Medulla oblongata (tissue), 1 donor: ENCODE measurements around the gene MIF.
"Not testable (repeated sequence)": the region's sequence is repeated elsewhere in the genome, so short reads cannot be mapped to it uniquely, and the experiment has no call there.

Source experiments
- DNase-seq: peaks from one replicate; pipeline ENCODE4 v3.0.0-alpha.2; 2015; ENCODE audit errors: extremely low spot score

Gene MIF

DNA sequence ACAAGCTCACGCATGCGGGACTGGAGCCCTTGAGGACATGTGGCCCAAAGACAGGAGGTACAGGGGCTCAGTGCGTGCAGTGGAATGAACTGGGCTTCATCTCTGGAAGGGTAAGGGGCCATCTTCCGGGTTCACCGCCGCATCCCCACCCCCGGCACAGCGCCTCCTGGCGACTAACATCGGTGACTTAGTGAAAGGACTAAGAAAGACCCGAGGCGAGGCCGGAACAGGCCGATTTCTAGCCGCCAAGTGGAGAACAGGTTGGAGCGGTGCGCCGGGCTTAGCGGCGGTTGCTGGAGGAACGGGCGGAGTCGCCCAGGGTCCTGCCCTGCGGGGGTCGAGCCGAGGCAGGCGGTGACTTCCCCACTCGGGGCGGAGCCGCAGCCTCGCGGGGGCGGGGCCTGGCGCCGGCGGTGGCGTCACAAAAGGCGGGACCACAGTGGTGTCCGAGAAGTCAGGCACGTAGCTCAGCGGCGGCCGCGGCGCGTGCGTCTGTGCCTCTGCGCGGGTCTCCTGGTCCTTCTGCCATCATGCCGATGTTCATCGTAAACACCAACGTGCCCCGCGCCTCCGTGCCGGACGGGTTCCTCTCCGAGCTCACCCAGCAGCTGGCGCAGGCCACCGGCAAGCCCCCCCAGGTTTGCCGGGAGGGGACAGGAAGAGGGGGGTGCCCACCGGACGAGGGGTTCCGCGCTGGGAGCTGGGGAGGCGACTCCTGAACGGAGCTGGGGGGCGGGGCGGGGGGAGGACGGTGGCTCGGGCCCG is at the start of gene MIF:
MIF (plus strand) TSS at position 439 of the 765 bp plus-strand sequence; CDS start at position 531, 92 bp downstream.
- DNase-seq, result peak; percentile 94

DNA sequence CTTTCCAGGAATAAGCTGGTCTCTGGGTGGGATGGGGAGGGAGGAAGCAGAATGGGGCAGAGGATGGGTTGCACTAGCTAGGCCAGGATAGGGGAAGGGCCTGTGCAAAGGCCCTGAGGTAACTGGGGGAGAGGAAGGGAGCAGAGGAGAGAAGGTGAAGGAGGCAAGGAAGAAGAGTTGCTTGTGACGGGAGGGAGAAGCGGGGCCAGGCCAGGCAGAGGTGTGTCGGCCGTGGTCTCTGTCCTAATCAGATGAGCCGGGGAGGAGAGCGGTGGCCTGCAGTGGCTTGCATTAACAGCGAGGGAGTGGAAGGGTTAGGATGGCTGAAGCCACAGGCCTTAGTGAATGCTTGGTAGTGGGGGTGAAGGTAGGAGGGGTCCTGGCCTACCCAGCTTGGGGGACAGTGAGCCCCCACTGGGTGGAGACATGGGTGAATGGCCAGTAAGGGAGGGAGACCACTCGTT is 49.4 kb upstream of the MIF start:
- no peak for DNase-seq

DNA sequence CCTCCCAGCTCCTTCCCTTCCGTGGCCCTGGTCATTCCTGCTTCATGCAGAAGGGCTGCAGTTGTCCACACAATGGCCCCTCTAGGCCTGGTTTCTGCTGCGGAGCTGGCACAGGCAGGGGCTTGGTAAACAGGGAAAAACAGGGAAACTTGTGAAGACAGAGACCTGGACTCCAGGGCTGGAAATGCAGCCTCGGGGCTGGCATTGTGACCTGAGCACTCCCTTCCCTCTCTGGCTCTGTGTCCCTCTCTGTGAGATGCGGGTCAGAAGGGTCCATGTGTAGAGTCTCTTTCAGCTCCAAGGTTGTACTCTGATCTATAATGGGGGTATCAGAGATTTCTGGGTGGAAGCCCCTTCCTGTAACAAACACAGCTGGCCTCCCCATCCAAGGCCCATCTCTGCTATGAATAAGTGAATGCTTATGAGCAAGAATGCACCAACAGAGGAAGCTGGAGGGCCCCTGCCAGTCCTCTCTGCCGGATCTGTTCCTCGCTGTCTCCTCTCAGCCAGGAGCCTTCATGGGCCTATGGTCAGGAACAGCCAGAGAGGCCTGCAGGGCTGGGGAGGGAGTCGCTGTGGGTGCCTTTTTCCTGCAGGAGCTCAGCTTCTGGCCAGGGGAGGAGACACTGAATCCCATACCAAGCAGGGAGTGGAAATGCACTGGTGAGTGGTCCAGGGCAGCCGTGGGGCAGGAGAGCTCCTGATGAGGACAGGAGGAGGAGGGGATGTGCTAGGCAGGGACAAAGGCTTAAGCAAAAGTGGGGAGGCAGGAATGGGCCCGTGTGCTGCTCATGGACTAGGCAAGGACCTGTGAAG is 48.7 kb upstream of the MIF start:
- no peak for DNase-seq

DNA sequence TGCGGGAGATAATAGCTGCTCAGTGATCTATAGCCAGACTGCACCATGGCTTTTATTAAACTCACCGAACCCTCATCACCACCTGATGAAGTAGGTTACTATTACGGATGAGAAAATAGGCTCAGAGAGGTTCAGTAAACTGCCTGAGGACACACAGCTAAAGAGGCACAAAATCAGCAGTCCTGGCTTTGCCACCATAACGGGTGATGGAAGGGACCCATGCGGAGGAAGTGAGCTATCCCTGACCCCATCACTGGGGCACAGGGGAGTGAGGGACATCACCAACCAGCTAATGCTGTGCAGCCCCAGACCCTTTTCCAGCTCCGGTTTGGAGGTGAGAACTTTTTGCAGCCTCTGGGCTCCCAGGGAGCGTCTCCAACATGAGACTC is 48.1 kb upstream of the MIF start:
- DNase-seq, result no peak

DNA sequence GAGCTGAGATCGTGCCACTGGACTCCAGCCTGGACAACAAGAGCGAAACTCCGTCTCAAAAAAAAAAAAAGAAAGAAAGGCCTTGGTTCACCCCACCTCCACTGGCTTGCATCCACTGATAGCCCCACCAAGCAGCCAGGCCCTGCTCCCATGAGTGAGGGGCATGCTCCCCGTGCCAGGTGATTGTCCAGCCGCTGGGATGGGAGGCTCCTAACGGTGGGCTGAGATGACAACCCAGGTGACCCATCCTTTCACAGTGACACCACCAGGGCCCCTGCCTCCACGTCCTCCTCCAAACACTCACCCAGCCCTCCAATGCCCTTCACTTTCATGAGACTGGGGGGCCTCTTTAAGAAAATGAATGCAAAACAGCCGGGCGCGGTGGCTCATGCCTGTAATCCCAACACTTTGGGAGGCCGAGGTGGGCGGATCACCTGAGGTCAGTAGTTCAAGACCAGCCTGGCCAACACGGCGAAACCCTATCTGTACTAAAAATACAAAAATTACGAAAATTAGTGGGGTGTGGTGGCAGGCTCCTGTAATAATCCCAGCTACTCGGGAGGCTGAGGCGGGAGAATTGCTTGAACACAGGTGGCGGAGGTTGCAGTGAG is 46.8 kb upstream of the MIF start:
- DNase-seq, result no peak

DNA sequence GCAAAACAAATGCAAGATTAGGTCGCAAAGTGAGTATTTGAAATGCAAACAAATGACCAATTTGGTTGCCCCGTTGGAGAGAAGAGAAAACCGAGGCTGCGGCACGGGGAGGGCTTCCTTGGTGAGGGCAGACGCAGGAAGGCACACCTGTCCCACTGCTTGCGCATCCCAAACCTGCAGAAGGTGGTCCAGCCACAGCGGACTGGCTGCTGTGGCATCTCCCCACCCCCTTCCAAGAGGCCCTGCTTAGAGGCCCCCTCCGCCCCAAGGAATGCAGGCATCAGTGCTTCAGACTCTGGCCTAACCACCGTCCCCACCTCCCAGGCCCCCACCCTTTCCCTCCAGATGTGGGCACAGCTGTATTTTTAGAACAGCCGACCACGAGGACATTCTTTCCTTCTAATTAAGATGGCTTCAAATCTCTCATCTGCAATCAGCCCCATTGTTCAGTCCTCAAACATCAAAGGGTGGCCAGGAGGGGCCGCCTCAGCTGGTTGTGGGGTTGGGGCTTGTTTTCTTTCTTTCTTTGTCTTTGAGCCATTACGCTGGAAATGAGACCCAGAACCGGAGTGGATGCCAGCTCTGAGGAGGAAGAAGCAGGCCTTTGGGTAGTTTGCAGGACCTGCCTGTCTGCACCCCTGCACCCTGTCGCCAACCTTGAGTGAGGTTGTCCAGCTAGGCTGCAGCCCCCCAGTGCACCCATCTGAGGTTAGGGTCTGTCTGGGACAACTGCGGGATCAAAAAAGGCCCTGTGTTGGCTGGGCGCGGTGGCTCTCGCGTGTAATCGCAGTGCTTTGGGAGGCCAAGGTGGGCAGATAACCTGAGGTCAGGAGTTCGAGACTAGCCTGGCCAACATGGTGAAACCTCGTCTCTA is 46.0 kb upstream of the MIF start:
- DNase-seq, result no peak

DNA sequence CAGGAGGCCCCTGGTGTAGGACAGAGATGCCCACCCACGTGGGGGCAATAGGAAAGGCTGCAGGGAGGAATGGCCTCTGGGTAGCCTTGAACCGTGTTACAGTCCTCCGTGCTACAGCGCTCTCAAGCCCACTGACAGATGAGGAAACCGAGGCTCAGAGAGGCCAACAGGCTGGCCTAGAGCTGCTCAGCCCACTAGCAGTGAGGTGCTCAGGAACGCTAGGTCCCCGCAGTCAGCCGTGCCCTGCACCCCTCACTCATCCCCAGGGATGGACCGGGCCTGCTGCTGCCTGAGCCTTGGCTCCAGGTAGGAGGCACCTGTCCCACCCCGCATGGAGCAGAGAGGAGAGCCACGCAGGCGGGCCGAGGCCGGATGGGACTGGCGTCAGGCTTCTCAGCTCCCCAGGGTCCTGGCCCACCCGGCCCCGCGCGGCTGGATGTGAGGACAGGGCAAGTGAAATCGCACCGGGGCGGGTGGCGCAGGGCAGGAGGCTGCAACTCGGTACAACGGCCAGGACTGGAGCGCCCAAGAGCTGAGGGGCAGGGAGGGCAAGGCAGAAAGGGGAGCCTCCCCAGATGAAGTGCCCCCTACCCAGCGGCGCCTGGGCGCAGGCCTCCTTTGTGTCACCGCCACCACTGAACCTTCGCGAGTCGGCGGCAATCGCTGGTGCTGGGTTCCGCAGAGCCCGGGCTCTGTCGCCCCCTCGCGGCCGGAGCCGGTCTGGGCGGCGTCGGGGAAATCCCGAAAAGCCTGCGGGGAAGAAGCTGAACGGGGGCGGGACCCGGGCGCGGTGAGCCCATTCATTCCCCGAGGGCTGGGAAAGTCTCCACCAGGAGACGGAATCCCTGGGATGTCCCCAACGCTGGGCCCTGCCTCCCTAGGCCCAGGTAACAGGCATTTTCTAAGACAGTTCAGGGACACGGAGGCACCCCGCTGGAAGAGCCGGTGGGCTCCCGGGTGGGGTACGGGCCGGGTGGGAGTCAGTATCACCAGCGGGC is 44.9 kb upstream of the MIF start:
- DNase-seq, result peak; percentile 76

DNA sequence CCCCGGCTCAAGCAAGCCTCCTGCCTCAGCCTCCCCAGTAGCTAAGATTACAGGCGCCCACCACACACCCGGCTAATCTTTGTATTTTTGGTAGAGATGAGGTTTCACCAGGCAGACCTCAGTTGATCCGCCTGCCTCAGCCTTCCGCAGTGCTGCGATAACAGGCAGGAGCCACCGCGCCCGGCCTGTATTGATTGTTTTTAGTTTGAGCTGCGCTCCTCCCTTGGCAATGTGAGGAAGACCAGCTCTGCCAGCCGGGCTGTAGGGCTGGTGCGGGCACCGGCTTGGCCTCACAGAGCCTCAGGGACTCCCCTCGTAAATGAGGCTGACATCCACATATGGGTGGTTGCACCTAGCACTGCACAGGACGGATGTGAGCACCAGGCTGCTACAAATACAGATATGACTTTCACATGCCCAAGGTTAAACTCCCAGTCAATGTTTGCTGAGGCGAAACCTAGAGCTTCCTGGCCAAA is 44.0 kb upstream of the MIF start:
- no peak for DNase-seq

DNA sequence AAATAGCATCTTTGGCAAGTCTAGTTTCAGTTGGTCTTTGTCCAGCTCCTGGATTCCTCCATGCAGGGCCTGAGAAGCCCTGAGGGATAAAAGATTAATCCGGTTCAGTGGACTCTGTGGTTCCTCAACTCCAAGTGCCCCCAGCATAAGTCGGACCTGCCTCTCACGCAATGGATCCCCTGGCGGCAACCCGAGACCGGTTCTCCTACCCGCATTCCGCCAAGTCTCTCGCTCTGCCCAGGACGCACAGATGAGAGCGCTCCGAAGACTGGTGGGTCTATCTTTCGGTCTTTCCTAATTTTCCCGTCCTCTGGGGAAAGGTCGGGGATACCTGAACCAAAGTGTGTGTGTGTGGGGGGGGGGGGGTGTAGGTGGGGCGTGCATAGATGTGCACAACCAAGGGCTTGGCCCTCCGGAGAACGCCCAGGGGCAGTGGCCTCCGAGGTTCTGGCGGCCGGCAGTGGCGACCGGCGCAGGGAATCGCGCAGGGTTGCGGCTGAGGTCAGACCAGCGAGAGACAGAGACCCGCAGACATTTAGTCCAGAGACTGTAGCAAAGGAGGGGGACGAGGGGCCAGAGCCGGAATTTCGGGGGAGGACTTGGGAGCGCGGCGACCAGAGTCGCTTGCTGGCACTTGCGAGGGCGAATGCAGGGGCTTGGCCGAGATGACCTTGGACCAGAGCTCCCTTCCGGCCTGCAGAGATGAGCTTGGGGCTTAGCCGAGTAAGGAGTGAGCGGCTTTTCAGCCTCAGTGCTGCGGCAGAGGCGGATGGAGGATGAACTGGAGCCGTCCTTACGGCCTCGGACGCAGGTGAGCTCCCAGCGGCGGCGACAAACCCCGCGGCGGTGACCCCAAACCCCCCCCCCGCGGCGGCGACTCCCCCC is 37.2 kb upstream of the MIF start:
- DNase-seq, result peak; percentile 38

DNA sequence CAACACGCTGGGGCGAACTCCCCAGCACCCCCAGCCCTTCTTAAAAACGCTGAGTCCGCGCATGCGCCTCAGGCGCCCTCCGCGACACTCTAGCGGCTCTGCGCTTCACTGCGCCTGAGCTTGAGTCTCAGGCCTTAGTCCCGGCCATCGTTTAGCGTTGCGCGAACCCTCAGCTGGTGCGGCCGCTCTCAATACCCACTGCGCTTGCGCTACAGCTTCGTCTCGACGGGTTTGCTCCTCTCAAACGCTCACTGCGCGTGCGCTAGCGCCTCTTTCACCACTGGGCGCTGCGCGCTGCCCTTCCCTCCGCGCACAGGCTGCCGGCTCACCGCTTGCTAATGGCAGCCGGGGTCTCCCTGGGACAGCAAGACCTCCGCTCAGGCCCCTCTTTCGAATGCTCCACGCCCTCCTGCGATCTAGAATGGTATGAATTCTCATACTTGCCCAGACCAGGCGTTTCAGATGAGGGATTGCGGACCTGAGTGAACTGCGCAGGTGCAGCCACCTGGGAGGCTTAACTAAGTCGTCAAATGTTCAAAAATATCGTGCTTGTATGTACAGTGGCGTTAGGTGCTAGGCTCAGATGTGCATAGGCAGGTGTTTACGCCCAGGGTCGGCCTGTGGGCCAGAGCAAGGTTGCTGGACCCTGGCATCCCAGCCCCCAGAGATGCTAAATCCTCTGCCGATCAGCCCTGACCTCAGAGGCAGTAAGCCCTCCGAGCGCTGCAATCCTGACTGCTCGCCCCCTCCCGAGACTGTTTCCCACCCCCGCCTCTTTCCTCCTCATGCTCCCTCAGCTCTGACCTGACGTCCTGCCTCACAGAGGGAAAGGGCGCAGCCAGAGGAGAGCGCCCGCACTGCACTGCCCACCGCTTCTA is 36.3 kb upstream of the MIF start, which contains the start of gene SLC2A11:
SLC2A11 (plus strand) TSS at position 270 of the 878 bp plus-strand sequence; CDS start at position 395, 125 bp downstream.
- DNase-seq, result peak; percentile 98

DNA sequence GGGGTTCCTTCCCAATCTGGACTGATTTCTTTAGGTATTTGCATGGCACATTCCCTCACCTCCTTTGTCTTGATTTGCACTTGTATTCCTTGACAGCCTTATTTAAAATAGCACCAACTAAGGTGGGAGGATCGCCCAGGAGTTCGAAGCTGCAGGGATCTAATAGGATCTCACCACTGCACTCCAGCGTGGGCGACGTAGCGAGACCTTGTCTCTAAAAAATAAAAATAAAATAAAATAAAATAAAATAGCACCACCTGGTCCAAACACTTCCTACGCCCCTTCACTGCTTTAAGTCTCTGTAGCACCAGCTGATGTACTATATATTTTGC is 35.7 kb upstream of the MIF start:
- no peak for DNase-seq

DNA sequence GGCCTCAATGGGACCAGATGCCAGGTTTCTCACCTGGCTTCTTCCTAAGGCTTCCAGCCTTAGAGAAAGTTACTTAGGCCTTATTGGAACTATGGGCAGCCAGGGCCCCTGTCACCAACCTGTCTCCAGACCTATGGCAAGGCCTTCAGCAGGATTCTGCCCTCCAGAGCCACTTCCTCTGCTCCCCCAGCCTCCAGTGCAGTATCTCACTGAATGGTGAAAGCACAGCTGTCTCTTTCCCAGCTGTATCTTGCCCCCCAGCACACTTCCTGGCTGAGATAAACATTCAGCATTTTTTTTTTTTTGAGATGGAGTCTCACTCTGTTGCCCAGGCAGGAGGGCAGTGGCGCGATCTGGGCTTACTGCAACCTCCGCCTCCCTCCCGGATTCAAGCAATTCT is 35.0 kb upstream of the MIF start:
- DNase-seq, result no peak

DNA sequence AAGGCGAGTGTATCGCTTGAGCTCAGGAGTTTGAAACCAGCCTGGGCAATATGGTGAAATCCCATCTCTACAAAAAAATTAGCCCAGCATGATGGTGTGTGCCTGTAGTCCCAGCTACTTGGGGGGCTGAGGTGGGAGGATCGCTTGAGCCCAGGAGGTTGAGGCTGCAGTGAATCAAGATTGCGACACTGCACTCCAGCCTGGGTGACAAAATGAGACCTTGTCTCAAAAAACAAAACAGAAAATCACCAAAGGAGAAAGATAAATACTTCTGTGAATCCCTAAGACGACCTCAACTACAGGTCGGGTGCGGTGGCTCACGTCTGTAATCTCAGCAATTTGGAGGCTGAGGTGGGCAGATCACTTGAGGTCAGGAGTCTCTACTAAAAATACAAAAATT is 34.0 kb upstream of the MIF start:
- not testable (repeated sequence) for DNase-seq

DNA sequence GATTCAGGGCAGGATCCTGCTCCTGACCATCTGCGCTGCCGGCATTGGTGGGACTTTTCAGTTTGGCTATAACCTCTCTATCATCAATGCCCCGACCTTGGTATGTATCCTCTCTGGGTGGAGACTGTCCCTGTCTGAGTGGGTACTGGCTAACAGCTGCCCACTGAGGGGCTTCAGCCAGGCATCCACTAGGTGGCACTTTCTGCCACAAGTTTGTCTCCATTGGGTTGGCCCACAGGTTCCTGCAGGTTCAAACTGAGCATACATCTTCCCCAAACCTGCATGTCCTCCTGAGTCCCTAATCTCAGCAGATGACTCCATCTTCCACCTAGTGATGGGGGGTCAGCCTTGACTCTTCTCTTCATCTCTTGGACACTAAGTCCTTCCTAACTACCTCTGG is 32.1 kb upstream of the MIF start:
- no peak for DNase-seq

DNA sequence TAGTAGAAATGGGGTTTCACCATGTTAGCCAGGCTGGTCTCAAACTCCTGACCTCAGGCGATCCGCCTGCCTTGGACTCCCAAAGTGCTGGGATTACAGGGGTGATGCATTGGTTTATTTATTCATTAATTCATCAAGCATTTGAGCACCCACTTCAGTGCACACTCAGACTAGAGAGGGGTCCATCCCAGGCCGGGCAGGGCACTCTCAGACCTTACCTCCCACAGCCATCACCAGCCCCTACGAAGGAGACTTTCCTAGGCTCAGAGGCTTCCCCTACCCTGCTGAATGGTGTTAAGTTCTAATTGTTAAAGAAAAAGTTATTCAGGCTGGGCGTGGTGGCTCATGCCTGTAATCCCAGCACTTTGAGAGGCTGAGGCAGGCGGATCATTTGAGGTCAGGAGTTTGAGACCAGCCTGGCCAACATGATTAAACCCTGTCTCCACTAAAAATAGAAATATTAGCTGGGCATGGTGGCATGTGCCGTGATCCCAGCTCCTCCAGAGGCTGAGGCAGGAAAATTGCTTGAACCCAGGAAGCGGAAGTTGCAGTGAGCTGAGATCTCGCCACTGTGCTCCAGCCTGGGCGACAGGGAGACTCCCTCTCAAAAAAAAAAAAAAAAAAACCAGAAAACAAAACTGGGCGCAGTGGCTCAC is 29.6 kb upstream of the MIF start:
- DNase-seq, result not testable (repeated sequence)

DNA sequence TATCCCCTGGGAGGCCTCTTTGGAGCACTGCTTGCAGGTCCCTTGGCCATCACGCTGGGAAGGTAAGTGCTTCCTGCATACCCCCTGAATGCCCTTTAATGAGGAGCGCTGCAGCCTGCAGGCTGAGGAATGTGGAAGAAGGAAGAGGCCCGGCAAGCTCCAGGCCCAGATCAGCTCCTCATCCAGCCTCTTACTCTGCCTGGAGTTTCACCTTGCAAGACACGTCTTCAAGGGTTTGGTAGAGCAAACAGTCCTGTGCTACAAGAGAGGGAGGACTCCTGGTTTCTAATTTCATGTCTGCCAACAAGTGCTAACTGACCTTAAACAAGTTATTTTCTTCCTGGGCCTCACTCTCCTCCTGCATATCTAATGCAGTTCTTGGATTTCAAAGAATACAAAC is 25.6 kb upstream of the MIF start:
- no peak for DNase-seq

DNA sequence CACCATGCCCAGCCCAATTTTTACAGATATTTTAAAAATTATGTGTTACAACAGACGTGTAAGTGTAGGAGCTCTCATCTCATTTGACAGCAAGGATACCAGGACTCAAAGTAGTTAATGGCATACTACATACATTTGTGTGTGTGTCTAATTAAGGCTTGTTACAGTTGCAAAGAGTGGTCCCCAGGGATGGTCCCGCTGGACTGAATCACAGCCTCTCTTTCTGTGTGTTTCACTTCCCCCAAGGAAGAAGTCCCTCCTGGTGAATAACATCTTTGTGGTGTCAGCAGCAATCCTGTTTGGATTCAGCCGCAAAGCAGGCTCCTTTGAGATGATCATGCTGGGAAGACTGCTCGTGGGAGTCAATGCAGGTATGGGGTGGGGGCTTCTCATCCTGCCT is 19.3 kb upstream of the MIF start:
- no peak for DNase-seq

DNA sequence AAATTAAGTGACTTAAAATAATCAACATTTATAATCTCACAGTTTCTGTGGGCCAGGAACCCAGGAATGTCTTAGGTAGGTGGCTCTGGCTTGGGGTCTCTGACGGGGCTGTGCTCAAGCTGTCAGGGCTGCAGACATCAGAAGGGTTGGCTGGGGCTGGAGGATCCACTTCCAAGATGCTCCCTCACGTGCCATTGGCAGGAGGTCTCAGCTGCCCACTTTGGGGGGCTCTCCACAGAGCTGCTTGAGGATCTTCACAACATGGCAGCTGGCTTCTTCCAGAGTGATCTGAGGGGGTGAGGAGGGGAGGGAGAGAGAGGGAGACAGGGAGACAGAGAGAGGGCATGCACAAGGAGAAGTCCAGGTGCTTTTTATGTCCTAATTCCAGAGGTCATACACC is 18.4 kb upstream of the MIF start:
- no peak for DNase-seq
